Hepatocyte (in vitro differentiated cells): Measurements from ENCODE around the gene ASXL2.

Experiments used
- EZH2 ChIP-seq: fragments of 200-600 bp; sonication (generic); IDR thresholded peaks from 2 replicates; pipeline ENCODE4 v1.6.1; 2016; ENCODE audit warnings: antibody characterized with exemption, mild to moderate bottlenecking, borderline replicate concordance
- TF ChIP-seq, protein P1 (sequence below): fragments of 200-600 bp; sonication (generic); IDR thresholded peaks from 2 replicates; pipeline ENCODE4 v1.5.1; 2016; ENCODE audit warnings: antibody characterized with exemption, mild to moderate bottlenecking; ENCODE audit not compliant: poor library complexity

DNA sequence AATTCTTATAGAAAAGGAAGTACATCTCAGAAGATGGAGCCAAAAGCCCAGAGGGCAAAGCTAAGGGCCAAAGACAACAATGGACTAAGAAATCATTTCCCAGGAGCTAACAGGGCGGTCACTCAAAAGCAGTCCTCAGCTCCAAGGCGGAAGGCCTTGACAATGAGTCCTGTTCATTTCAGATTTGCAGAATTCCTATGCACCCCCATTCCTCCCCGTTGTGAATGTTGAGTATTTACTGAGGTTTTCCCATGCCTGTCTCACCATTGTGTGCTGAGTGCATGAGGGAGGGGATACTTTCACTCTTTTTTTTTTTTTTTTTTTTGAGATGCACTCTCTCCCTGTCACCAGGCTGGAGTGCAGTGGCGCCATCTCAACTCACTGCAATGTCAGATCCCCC lies 186.1 kb downstream of the ASXL2 start:
- TF ChIP-seq EZH2: no peak
- TF ChIP-seq, protein P1, sequence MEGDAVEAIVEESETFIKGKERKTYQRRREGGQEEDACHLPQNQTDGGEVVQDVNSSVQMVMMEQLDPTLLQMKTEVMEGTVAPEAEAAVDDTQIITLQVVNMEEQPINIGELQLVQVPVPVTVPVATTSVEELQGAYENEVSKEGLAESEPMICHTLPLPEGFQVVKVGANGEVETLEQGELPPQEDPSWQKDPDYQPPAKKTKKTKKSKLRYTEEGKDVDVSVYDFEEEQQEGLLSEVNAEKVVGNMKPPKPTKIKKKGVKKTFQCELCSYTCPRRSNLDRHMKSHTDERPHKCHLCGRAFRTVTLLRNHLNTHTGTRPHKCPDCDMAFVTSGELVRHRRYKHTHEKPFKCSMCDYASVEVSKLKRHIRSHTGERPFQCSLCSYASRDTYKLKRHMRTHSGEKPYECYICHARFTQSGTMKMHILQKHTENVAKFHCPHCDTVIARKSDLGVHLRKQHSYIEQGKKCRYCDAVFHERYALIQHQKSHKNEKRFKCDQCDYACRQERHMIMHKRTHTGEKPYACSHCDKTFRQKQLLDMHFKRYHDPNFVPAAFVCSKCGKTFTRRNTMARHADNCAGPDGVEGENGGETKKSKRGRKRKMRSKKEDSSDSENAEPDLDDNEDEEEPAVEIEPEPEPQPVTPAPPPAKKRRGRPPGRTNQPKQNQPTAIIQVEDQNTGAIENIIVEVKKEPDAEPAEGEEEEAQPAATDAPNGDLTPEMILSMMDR: no peak
